ENCODE data around the gene NFKB1.

GRCh38 chr4:102500696-102501446, at the start of gene NFKB1:
- no peak for TF ChIP-seq POLR2A (IDR thresholded peaks at IDR 0.05; ENCODE audit: low read length)
- no peak for TF ChIP-seq GATA1 (IDR thresholded peaks at IDR 0.05; ENCODE audit: low read depth, low read length)

Measured in erythroblast (primary cell).